Measurements from ENCODE around the gene PDXK. TPM values are rescaled to one million over a fixed set of nuclear protein-coding genes. Genes with fewer than 3 reads are reported as not detected.
A peak's percentile ranks its signal among the peaks of the same experiment; 100 is the strongest.
"Not testable (repeated sequence)": the region's sequence is repeated elsewhere in the genome, so short reads cannot be mapped to it uniquely, and the experiment has no call there.

PDXK gene
- 48.4 TPM for polyA plus RNA-seq (2012; ENCODE audit: missing spikeins)

DNA sequence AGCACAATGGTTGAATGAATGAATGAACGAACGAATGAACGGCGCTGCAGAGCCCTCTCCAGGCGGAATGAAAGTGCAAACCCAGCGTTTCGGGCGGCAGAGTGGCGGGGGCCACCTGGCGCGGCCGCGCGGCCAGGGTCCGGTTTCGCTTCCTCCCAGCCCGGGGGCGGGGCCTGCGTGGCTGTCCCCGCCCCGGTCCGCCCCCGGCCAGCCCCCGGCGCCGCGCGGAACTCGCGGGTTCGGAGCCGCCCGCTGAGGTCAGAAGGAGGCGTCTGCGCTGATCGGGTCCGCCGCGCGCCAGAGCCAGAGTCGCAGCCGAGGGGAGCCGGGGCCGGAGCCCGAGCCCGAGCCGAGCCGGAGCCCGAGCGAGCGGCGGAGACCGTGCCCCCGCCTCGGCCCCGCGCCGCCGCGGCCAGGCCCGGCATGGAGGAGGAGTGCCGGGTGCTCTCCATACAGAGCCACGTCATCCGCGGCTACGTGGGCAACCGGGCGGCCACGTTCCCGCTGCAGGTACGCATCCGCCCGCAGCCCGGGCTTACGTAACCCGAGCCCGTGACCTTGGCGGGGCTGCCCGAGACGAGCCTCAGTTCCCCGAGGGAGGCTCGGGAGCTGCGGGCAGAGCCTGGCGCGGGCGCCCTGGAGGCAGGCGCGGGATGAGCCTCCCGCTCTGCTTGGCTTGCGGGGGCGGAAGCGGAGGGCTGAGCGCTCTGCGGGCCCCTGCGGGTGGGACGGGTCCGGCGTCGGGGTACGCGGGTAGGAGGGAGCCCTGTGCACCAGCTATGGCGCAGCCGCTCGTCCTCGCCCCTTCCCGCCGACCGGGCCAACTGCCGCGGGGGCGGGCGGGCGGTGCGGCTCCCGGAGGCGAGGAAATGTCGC, at the start of gene PDXK:
Gene PDXK, plus strand, starts transcription at position 258 of the 876 bp plus-strand sequence. Its CDS starts 166 bp downstream, at position 424.
- peak; percentile 74 for DNase-seq (ENCODE audit: insufficient read length)
- TF ChIP-seq POLR2A (IDR thresholded peaks at IDR 0.05; ENCODE audit: low read depth, low read length): peak; percentile 82; the same call in 1 of the 2 replicates
- no peak for TF ChIP-seq TAF1 (IDR thresholded peaks at IDR 0.05; ENCODE audit: borderline replicate concordance, low read depth, low read length)
- no peak; the same call in 1 of the 2 replicates for TF ChIP-seq POLR2AphosphoS5 (IDR thresholded peaks at IDR 0.05; ENCODE audit: low read depth, low read length)

DNA sequence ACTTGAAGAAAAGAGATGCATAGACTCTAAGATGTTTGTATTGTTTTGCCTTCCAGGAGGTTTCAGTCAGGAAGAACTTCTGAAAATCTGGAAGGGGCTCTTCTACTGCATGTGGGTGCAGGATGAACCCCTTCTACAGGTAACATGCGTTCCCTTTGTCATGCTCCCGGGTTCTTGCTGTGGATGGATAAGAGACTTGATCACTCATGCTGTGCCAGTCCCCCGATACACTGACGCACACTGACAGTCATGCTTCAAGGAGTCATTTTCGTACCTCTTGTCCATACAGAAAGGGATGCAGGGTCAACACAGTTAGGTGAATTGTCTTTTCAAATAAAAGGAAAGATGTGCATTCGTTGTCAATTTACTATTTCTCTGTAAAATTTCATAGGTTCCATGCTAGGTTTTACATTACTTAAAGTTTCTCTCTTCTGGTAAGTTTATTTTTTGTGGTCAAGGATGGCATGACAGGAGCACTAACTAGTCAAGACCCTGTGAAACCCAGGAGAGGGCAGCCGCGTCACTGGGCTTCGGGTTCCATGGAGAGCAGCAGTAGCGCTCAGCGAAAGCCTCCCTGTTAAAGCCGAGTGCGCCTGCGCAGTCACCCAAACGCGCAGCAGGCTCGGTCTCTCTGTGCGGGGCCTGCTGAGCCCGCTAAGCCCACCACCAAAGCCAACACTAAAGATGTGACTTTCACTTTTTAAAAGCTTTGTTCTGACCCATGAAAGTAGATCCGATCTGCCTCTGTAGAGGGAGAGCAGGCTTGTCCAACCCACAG, 48.9 kb upstream of the PDXK start:
- TF ChIP-seq POLR2AphosphoS5 (IDR thresholded peaks at IDR 0.05; ENCODE audit: low read depth, low read length) (no peak), POLR2A (IDR thresholded peaks at IDR 0.05; ENCODE audit: low read depth, low read length) (no peak), TAF1 (IDR thresholded peaks at IDR 0.05; ENCODE audit: borderline replicate concordance, low read depth, low read length) (no peak)
- no peak for FAIRE-seq

More for the DNA sequence above, at the start of gene PDXK:
- FAIRE-seq: peak; percentile 89

DNA sequence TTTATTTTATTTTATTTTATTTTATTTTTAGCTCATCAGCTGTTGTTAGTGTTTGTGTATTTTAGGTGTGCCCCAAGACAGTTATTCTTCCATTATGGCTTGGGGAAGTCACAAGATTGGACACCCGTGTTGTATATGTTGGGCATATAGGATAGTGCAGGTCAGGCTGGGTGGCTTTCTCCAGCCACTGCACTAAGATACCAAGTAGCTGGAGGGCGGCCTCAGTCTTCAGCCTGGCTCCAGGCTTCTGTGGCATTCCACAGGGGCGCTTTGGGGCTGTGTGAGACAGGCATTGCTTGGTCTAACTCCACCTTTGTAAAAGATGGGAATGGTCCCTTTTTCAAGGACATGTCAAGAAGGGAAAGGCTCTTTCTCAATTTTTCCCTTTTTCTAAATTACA, 43.1 kb upstream of the PDXK start:
- no peak for DNase-seq (ENCODE audit: insufficient read length)
- TF ChIP-seq TAF1 (IDR thresholded peaks at IDR 0.05; ENCODE audit: borderline replicate concordance, low read depth, low read length) (no peak), POLR2A (IDR thresholded peaks at IDR 0.05; ENCODE audit: low read depth, low read length) (no peak)
- no peak for FAIRE-seq

More for the DNA sequence above, 48.9 kb upstream of the PDXK start:
- DNase-seq (ENCODE audit: insufficient read length): no peak

DNA sequence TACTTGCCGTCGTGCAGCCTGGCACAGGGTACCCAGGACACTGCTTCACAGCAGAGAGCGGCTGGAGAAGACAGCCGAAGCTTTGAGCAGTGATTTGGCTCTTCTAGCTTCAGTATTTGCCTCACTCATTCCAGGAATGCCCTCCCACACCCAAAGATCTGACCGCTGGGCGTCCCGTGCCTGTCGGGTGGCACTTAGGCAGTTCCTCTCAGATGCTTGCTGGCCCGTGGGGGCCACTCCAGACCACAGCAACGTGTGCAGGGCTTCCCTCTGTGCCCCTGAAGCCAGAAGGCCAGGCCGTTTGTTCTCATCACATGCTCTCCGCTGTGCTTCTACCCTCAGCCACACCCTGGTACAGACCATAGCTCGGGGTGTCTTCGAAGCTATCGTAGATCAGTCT, 42.5 kb upstream of the PDXK start:
- TF ChIP-seq POLR2AphosphoS5 (IDR thresholded peaks at IDR 0.05; ENCODE audit: low read depth, low read length) (no peak), POLR2A (IDR thresholded peaks at IDR 0.05; ENCODE audit: low read depth, low read length) (no peak), TAF1 (IDR thresholded peaks at IDR 0.05; ENCODE audit: borderline replicate concordance, low read depth, low read length) (no peak)
- FAIRE-seq (no peak), DNase-seq (ENCODE audit: insufficient read length) (no peak)

DNA sequence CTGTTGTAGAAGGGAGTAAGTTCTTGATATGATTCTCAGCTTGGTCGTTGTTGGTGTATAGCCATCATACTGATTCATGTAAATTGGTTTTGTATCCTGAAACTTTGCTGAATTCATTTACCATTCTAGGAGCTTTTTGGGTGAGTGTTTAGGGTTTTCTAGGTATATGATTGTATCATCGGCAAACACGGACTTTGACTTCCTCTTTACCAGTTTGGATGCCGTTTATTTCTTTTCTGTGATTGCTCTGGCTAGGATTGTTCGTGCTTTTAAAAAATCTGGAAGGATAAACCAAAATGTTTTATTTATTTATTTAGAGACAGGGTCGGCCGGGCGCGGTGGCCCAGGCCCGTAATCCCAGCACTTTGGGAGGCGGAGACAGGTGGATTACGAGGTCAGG, 39.0 kb upstream of the PDXK start:
- FAIRE-seq (no peak), DNase-seq (ENCODE audit: insufficient read length) (no peak)
- TF ChIP-seq POLR2A (IDR thresholded peaks at IDR 0.05; ENCODE audit: low read depth, low read length) (no peak), TAF1 (IDR thresholded peaks at IDR 0.05; ENCODE audit: borderline replicate concordance, low read depth, low read length) (no peak), POLR2AphosphoS5 (IDR thresholded peaks at IDR 0.05; ENCODE audit: low read depth, low read length) (no peak)

DNA sequence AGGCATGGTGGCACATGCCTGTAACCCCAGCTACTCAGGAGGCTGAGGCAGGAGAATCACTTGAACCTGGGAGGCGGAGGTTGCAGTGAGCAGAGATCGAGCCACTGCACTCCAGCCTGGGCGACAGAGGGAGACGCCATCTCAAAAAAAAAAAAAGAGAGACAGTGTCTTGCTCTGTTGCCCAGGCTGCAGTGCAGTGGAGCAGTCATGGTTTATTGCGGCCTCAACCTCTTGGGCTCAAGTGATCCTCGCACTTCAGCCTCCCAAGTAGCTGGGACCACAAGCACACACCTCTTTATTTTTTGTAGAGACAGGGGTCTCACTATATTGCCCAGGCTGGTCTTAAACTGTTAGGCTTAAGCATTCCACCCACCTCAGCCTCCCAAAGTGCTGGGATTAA, 38.5 kb upstream of the PDXK start:
- not testable (repeated sequence) for DNase-seq (ENCODE audit: insufficient read length); FAIRE-seq

DNA sequence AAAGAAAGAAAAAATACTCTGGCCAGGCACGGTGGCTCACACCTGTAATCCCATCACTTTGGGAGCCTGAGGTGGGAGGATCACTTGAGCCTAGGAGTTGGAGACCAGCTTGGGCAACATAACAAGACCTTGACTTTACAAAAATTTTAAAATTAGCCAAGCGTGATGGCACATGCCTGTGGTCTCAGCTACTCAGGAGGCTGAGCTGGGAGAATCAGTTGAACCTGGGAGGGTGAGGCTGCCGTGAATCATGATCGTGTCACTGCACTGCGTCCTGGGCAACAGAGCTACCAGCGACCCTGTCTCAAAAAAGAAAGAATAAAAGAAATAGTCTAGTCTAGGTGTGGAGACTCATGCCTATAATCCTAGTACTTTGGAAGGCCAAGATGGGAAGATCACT, 37.3 kb upstream of the PDXK start:
- FAIRE-seq: no peak
- DNase-seq (ENCODE audit: insufficient read length): no peak
- TF ChIP-seq POLR2AphosphoS5 (IDR thresholded peaks at IDR 0.05; ENCODE audit: low read depth, low read length) (no peak), TAF1 (IDR thresholded peaks at IDR 0.05; ENCODE audit: borderline replicate concordance, low read depth, low read length) (no peak), POLR2A (IDR thresholded peaks at IDR 0.05; ENCODE audit: low read depth, low read length) (no peak)

DNA sequence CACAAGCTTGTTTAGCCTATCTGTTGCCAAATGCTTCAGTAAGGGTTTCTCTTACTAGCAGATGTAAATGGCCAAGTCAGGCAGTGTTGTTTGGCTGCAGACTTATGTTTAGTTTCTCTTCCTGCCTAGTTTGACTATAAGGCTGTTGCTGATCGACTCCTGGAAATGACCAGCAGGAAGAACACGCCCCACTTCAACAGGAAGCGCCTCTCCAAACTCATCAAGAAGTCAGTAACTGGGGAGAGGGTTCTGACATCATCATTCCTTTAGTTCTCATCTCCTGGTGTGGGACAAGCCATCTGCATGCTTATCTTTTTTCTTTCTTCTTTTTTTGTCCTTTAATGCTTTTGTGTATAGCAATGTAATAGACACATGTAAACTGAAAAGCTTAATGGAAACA, 34.5 kb upstream of the PDXK start:
- no peak for DNase-seq (ENCODE audit: insufficient read length)
- TF ChIP-seq TAF1 (IDR thresholded peaks at IDR 0.05; ENCODE audit: borderline replicate concordance, low read depth, low read length) (no peak), POLR2A (IDR thresholded peaks at IDR 0.05; ENCODE audit: low read depth, low read length) (no peak), POLR2AphosphoS5 (IDR thresholded peaks at IDR 0.05; ENCODE audit: low read depth, low read length) (no peak)
- FAIRE-seq: no peak

DNA sequence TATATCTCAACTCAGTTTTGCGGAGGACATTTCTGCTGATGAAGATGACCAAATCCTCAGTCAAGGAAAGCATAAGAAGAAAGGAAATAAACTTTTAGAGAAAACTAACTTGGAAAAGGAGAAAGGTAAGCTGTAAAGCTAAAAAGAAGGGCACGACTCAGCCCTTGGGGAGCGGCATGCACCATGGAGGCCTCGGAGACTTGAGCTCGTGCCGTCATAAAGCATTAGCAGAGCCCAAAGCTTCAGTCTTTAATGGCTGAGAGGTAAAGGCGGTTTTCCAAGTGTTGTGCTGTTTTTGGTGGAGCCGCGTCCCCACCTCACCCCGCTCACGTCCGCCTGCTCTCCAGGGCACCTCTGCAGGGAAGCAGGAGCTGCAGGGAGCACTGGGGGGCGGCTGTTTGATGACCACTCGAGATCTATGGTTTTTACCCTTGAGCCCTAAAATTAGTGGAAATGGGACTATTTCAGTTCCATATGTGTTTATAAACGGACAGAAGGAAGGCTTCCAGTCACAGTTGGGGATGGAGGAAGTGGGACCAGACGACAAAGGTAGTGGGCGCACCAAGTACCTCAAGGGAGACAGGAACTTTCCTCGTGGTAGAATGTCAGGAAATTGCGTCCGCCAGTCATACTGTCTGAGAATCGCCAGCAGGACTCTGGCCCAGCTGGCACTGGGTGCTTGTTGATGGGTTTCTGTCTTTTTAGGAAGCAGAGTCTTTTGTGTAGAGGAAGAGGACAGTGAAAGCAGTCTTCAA, 31.9 kb upstream of the PDXK start:
- DNase-seq (ENCODE audit: insufficient read length) (no peak), FAIRE-seq (no peak)
- TF ChIP-seq POLR2AphosphoS5 (IDR thresholded peaks at IDR 0.05; ENCODE audit: low read depth, low read length) (no peak), TAF1 (IDR thresholded peaks at IDR 0.05; ENCODE audit: borderline replicate concordance, low read depth, low read length) (no peak), POLR2A (IDR thresholded peaks at IDR 0.05; ENCODE audit: low read depth, low read length) (no peak)

DNA sequence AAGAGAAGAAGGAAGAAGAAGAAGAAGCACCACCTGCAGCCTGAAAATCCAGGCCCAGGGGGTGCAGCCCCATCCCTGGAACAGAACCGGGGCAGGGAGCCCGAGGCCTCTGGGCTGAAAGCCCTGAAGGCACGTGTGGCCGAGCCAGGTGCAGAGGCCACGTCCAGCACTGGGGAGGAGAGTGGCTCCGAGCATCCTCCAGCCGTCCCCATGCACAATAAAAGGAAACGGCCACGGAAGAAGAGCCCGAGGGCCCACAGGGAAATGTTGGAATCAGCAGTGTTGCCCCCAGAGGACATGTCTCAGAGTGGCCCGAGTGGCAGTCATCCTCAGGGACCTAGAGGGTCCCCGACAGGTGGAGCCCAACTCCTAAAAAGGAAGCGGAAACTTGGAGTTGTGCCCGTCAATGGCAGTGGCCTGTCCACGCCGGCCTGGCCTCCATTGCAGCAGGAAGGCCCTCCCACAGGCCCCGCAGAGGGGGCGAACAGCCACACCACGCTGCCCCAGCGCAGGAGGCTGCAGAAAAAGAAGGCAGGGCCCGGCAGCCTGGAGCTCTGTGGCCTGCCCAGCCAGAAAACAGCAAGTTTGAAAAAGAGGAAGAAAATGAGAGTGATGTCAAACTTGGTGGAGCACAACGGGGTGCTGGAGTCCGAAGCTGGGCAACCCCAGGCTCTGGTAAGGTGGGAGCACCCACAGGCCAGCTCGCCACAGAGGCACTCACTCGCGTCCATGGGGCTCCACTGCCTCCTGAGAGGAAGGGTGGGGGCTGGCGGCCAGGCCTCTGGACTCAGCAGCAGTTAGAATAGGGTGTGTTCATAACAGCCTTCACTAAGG, 31.1 kb upstream of the PDXK start:
- TF ChIP-seq POLR2A (IDR thresholded peaks at IDR 0.05; ENCODE audit: low read depth, low read length) (no peak), TAF1 (IDR thresholded peaks at IDR 0.05; ENCODE audit: borderline replicate concordance, low read depth, low read length) (no peak), POLR2AphosphoS5 (IDR thresholded peaks at IDR 0.05; ENCODE audit: low read depth, low read length) (no peak; the same call in 1 of the 2 replicates)
- FAIRE-seq: no peak
- no peak for DNase-seq (ENCODE audit: insufficient read length)

Measured in GM12892 (cell line).